HG03280 (cell line): Measurements from ENCODE around the gene SPOP.
"Not testable (repeated sequence)": the region's sequence is repeated elsewhere in the genome, so short reads cannot be mapped to it uniquely, and the experiment has no call there.

Source experiments
- ATAC-seq: cut with Tn5 transposase; IDR thresholded peaks from one replicate; pipeline ENCODE4 v1.9.1; 2021; ENCODE audit warnings: mild to moderate bottlenecking, moderate library complexity; ENCODE audit not compliant: unreplicated experiment

The SPOP gene

GRCh38 chr17:49677933-49678847 is at the start of gene SPOP:
Gene SPOP, minus strand, starts transcription at chr17:49678097. Its CDS starts 55,287 bp downstream, at chr17:49622810.
- peak; percentile 84 for ATAC-seq

DNA sequence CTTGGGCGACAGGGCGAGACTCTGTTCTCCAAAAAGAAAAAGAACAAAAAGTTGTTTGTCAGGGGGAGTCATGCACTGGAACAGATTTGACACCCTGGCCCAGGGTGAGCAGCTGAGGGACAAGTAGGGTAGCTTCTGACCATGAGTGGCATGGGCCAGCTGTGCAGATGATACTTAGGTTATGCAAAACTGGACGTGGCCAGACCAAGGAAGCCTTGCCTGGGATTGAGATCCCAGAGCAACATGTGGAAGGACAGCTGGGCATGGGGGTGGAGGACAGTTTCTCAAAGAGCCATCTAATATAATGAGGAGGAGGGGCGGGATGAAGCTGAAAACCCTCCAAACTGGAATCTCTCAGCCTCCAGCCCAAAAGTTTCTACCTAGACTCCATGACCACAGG is 49.5 kb upstream of the SPOP start:
- no peak for ATAC-seq

GRCh38 chr17:49725452-49726130 is 47.7 kb upstream of the SPOP start:
- no peak for ATAC-seq

DNA sequence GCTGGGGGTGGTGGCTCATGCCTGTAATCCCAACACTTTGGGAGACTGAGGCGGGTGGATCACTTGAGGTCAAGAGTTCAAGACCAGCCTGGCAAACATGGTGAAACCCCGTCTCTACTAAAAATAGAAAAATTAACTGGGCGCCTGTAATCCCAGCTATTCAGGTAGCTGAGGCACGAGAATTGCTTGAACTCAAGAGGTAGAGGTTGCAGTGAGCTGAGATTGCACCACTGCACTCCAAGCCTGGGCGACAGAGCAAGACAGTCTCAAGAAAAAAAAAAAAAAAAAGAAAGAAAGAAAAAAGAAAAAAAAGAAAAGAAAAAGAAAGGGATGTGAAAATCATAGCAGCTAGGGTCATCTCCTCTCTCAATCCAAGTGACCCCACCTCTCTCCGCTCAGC is 46.7 kb upstream of the SPOP start:
- not testable (repeated sequence) for ATAC-seq

DNA sequence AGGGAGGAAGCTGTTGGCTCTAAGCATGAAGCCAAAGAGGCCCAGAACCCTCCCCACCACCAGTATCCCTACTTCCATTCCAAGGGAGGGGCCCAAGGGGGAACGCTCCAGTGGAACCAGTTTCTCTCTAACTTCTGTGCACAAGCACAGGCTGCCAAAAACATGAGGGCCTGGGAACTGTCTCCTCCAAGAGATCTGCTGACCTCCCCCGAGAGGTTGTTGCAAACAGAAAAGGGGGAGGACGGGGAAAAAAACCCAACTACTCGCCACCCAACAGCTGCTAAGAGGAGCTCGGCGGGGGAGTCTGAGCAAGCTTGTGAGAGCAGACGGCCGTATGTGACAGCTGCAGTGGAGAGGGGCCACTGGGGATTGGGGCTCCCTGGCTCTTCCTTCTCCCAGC is 45.5 kb upstream of the SPOP start:
- no peak for ATAC-seq

DNA sequence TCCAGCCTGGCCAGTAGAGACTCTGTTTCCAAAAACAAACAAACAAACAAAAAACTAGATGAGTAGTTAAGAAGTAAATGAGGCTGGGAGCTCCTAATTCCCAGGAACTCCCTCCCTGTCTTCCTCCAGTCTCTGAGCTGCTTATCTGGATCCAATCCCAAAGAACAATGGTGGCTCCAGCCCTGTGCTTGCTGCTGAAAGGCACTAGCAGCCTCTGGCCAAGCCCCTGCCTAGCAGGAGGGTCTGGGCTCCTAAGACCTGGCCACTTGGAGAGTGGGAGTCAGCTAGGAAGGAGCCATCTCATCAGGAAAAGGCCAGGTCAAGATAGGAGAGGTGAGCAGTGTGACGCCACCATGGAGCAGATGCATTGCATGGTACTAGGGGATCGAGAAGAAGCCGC is 44.2 kb upstream of the SPOP start:
- no peak for ATAC-seq

DNA sequence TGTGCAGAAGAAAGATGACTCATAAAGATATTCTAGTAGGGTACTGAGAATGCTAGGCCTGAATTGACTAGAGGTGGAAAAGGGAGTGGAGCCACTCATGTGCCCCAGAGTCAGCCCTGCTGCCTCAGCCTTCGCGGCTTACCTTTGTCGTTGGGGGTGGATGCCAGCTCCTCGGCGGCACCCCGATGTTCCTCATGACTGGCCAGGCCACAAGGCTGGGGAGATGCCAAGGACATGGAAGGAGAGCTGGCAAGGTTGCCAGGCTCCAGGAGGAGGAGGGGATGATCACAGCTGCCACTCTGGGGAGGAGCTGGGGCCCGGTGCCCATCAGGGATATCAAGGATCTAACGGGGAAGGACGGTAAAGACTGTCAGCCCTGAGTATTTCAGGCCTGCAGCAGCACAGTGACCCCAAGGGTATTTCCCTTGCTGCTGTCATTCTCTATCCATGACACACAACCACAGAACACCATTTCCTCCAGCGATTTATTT is 39.5 kb upstream of the SPOP start:
- no peak for ATAC-seq

DNA sequence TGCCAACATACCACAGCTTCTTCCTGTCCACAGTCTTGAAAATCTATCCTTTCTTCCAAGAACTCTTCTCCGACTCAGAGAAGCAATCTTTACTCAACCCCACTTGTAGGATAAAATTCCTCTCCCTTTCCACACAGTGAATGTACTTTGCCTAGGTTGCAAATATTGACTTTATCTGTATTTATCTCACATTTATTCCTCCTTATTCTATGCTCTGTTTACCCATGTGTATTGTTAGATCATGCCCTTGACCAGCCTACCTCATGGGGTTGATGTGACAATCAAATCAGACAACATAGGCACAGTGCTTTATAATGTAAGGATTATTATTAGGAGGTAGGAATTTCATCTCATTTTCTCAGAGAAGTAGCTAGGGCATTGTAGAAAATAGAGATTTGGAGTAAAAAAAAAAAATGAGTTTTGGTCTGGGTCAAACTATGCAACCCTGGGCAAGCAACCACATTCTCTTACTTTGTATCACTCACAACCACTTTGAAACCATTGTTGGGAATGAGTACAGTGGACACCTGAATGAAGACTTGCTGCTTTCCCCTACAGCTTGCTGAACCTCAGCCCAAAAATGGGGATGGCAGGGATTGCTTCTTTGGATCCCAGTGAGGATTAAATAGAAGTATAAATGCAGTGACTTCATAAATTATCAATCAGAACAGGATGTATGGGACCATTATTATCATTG is 38.9 kb upstream of the SPOP start:
- ATAC-seq, result no peak

DNA sequence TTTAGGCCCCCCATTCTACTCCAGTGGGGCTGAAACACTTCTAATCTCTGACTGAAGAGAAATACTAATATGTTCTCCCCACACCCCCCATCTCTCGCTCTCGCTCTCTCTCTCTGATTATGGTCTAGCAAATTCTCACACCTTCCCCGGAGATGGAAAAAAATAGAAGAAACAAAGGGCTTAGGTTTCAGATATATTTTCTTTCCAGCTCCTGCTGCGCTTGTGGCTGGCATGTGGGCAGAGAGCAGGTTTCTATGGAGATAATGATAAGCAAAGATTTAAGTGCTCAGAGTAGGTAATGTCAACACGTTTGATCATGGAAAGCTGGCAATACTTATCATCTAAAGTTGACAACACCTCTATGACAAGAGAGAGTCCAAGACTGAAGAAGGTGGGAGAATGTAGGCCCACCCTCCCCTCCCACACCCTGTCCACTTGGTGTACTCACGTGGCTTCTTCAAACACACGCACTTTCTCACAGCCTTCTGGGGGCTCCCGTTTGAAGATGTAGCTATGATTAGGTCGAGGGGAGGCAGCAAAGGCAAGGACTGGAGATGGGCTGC is 37.9 kb upstream of the SPOP start:
- ATAC-seq, result no peak

GRCh38 chr17:49715216-49715615 is 37.3 kb upstream of the SPOP start:
- no peak for ATAC-seq

DNA sequence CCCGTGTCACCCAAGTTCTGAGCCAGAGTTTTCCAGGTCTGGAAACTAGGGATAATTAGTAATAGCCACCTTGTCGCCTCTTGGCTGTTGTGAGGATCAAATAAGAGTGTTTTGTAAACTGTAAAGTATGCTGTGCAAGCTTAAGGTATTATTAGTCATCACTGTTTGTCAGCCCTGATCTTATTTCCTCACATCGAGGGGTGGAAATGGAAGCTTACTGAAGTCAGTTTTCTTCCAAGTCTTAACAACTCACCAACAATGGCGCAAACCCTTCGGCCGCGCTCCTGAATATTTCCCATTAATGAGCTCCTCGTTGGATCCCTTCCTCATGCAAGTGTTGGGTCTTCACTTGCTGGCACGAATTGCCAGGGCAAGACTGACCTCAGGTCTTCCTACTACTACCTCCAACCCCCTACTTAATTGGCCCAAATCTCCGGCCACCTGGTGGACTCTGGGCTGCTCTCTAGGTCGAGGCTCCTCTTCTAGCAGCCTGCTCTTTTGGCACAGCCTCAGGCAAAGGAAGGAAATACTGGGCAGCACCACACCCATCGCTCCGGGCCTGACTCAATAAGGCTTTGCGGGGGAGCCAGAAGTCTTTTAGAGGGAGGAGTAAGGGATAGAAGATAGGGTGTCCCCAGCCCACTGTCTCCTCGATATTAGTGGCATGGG is 30.8 kb upstream of the SPOP start:
- ATAC-seq, result no peak

- ATAC-seq, result peak; percentile 89
These were observed 30.0 kb upstream of the SPOP start, which contains the start of gene SLC35B1 for GRCh38 chr17:49707608-49708514. Gene SLC35B1, minus strand, starts transcription at chr17:49707964. Its CDS starts 131 bp downstream, at chr17:49707833.

- no peak for ATAC-seq
These were observed 29.3 kb upstream of the SPOP start for GRCh38 chr17:49707246-49707607.

- ATAC-seq, result no peak
These were observed 27.4 kb upstream of the SPOP start for GRCh38 chr17:49705254-49705653.

DNA sequence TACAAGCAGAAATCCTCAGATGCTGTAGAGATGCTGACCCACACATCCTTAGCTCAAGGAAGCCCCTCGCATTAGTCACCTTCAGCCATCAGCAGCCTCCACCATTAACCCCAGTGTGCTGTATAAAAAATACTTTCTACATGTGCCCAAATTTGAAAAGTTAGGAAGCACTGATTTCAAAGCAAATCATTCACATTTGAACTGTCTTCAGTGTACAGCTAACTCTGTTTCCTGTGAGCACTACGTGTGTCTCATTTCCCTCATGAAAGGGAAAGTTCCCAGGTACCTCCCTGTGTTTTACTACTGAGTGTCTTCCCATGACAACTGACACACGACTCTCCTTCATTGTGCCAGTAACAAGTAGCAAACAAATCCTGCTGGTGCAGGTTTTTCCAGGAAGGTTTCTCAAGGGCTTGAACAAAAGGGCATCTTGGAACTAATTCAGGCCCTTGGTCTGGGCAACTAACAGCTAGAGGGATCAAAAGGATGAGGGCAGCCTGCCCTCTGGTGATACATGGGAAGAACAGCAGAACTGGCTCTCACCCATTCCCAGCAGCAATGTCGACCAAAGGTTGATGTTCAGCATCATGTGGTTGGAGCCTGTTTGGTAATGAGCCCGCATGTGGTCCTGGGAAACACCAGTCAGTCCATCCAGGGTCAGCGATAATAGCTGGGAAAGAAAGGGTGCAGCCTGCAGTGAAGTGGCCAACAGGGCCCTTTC is 25.8 kb upstream of the SPOP start:
- ATAC-seq, result no peak

DNA sequence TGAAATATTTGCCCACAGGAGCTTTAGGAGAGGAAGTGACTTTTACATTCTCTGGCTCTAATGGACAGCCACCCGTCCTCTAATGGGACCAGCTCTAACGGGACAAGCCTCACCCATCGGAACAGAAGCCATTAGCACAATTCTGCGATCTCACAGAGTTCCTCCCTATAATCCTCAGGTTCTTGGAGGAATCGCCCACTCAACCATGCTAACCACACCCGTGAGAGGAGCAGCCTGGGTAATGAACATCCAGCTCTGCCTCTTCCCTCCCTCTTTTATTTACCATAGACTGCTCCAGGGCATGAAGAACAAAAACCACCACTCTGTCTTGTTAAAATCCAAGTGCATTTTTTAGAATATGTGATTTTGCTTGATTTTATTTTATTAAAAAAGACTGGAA is 23.1 kb upstream of the SPOP start:
- ATAC-seq, result no peak

DNA sequence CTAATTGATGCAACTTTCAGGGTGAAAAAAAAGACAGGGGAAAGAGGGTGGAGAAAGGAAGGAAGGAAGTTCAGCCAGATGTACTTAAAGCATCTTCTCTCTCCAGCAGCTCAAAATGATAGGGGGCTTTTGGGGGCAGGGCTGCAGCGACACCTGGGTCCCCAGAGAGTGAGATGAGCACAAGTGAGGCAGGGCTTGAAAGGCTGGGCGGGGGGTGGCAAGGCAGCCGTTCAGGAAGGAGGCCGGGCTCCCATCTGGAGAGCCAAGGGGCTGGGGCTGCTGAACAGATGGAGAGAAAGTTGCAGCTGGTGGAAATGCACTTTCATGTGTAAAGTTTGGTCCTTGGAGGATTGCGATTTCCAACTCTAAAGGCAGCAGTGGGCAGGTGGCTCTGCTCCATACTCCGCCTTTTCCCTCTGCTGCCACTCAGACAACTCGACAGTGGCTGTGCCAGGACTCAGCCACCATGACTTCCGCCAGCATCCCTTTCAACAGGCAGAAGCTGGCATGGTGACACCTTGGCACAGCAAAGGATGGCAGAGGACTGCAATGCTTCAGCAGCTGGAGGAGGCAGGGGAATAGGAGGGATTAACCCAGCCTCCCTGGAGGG is 22.2 kb upstream of the SPOP start:
- ATAC-seq, result no peak

GRCh38 chr17:49698005-49698404 is 20.1 kb upstream of the SPOP start:
- ATAC-seq, result no peak
